IPS-20b (cell line): ENCODE measurements around the gene DYNLT1.
"Not testable (repeated sequence)": the region's sequence is repeated elsewhere in the genome, so short reads cannot be mapped to it uniquely, and the experiment has no call there.

ENCODE experiments used
- H3K27ac ChIP-seq: one replicate; pipeline ENCODE4 v1.5.1; 2013; ENCODE audit warnings: low read length
- H3K27me3 ChIP-seq: 2 replicates; pipeline ENCODE4 v1.6.1; 2013; ENCODE audit warnings: mild to moderate bottlenecking, low read length, inconsistent platforms; ENCODE audit not compliant: insufficient read depth
- H3K36me3 ChIP-seq: 2 replicates; pipeline ENCODE4 v1.6.1; 2013; ENCODE audit warnings: low read depth, mild to moderate bottlenecking, inconsistent platforms, low read length, moderate library complexity; ENCODE audit not compliant: insufficient read depth
- H3K4me1 ChIP-seq: 2 replicates; pipeline ENCODE4 v1.6.1; 2013; ENCODE audit warnings: mild to moderate bottlenecking, control low read depth, inconsistent platforms, low read length, moderate library complexity; ENCODE audit not compliant: insufficient read depth
- H3K4me3 ChIP-seq: 2 replicates; pipeline ENCODE4 v1.5.1; 2013; ENCODE audit warnings: mild to moderate bottlenecking, low read length, inconsistent platforms
- H3K9ac ChIP-seq: 2 replicates; pipeline ENCODE4 v1.6.1; 2013; ENCODE audit warnings: low read depth, mild to moderate bottlenecking, inconsistent platforms, low read length, moderate library complexity
- H3K9me3 ChIP-seq: 2 replicates; pipeline ENCODE4 v1.6.1; 2013; ENCODE audit warnings: mild to moderate bottlenecking, low read depth, low read length, inconsistent platforms; ENCODE audit not compliant: insufficient read depth

Gene DYNLT1

GRCh38 chr6:158634695-158635426, 9.7 kb downstream of the DYNLT1 start:
- Histone ChIP-seq H3K27ac (no peak overlapping the region), H3K36me3 (peaks cover 72% of the 10 kb centered on the region)

GRCh38 chr6:158633127-158633526, 11.4 kb downstream of the DYNLT1 start:
- H3K36me3 ChIP-seq: peaks cover 85% of the 10 kb centered on the region
- H3K9me3 ChIP-seq: no peaks in the 10 kb centered on the region
- no peak overlapping the region for H3K27ac ChIP-seq
- H3K27me3 ChIP-seq: no peaks in the 10 kb centered on the region
- no peak overlapping the region for H3K9ac ChIP-seq
- no peak overlapping the region for H3K4me3 ChIP-seq
- H3K4me1 ChIP-seq: peaks cover 4% of the 10 kb centered on the region; the same call in 1 of the 2 replicates

More at GRCh38 chr6:158634695-158635426, 9.7 kb downstream of the DYNLT1 start:
- Histone ChIP-seq H3K9me3 (no peaks in the 10 kb centered on the region), H3K9ac (no peak overlapping the region), H3K4me3 (no peak overlapping the region), H3K27me3 (no peaks in the 10 kb centered on the region), H3K4me1 (no peaks in the 10 kb centered on the region)

GRCh38 chr6:158632538-158633119, 11.9 kb downstream of the DYNLT1 start:
- H3K4me3 ChIP-seq, H3K9ac ChIP-seq, H3K27me3 ChIP-seq, H3K4me1 ChIP-seq, H3K9me3 ChIP-seq, H3K27ac ChIP-seq: not testable (repeated sequence)
- peaks cover 90% of the 10 kb centered on the region for H3K36me3 ChIP-seq

- no peak overlapping the region for H3K4me3 ChIP-seq
- no peaks in the 10 kb centered on the region for H3K27me3 ChIP-seq
- no peak overlapping the region for H3K27ac ChIP-seq
- peaks cover 4% of the 10 kb centered on the region; the same call in 1 of the 2 replicates for H3K4me1 ChIP-seq
- no peaks in the 10 kb centered on the region for H3K9me3 ChIP-seq
- peaks cover 90% of the 10 kb centered on the region for H3K36me3 ChIP-seq
- no peak overlapping the region for H3K9ac ChIP-seq
These were observed 12.6 kb downstream of the DYNLT1 start for GRCh38 chr6:158631678-158632537.

- no peaks in the 10 kb centered on the region for H3K27me3 ChIP-seq
- no peak overlapping the region for H3K4me3 ChIP-seq
- peaks cover 4% of the 10 kb centered on the region; the same call in 1 of the 2 replicates for H3K4me1 ChIP-seq
- H3K36me3 ChIP-seq: peaks cover 90% of the 10 kb centered on the region
- no peaks in the 10 kb centered on the region for H3K9me3 ChIP-seq
- H3K27ac ChIP-seq: no peak overlapping the region
- H3K9ac ChIP-seq: no peak overlapping the region
These were observed 13.5 kb downstream of the DYNLT1 start for GRCh38 chr6:158630938-158631616.

GRCh38 chr6:158629367-158630221, 14.9 kb downstream of the DYNLT1 start:
- Histone ChIP-seq H3K9me3 (no peaks in the 10 kb centered on the region), H3K9ac (no peak overlapping the region), H3K36me3 (peaks cover 93% of the 10 kb centered on the region), H3K4me3 (no peak overlapping the region), H3K27me3 (no peaks in the 10 kb centered on the region), H3K27ac (no peak overlapping the region), H3K4me1 (peaks cover 4% of the 10 kb centered on the region; the same call in 1 of the 2 replicates)

- Histone ChIP-seq H3K27ac (no peak overlapping the region), H3K36me3 (peaks cover 84% of the 10 kb centered on the region), H3K9me3 (no peaks in the 10 kb centered on the region), H3K4me1 (peaks cover 4% of the 10 kb centered on the region; the same call in 1 of the 2 replicates), H3K27me3 (no peaks in the 10 kb centered on the region), H3K9ac (no peak overlapping the region), H3K4me3 (no peak overlapping the region)
These were observed 16.0 kb downstream of the DYNLT1 start for GRCh38 chr6:158628542-158628941.

- H3K36me3 ChIP-seq: peaks cover 80% of the 10 kb centered on the region
- H3K9ac ChIP-seq: no peak overlapping the region
- no peaks in the 10 kb centered on the region for H3K9me3 ChIP-seq
- no peaks in the 10 kb centered on the region for H3K27me3 ChIP-seq
- no peak overlapping the region for H3K4me3 ChIP-seq
- no peak overlapping the region for H3K27ac ChIP-seq
- H3K4me1 ChIP-seq: peaks cover 4% of the 10 kb centered on the region; the same call in 1 of the 2 replicates
These were observed 16.7 kb downstream of the DYNLT1 start for GRCh38 chr6:158627940-158628211.

- Histone ChIP-seq H3K9me3 (no peaks in the 10 kb centered on the region), H3K4me1 (peaks cover 4% of the 10 kb centered on the region; the same call in 1 of the 2 replicates), H3K27me3 (no peaks in the 10 kb centered on the region), H3K27ac (no peak overlapping the region), H3K36me3 (peaks cover 82% of the 10 kb centered on the region), H3K9ac (no peak overlapping the region), H3K4me3 (no peak overlapping the region)
These were observed 17.2 kb downstream of the DYNLT1 start for GRCh38 chr6:158627168-158627939.

GRCh38 chr6:158626360-158627167, 18.0 kb downstream of the DYNLT1 start:
- no peak overlapping the region for H3K4me3 ChIP-seq
- H3K4me1 ChIP-seq: peaks cover 4% of the 10 kb centered on the region; the same call in 1 of the 2 replicates
- no peaks in the 10 kb centered on the region for H3K27me3 ChIP-seq
- H3K9ac ChIP-seq: no peak overlapping the region
- no peaks in the 10 kb centered on the region for H3K9me3 ChIP-seq
- peaks cover 76% of the 10 kb centered on the region for H3K36me3 ChIP-seq
- no peak overlapping the region for H3K27ac ChIP-seq
